HCT116 (cell line): ENCODE measurements around the gene CPEB2. TPM values are rescaled to one million over a fixed set of nuclear protein-coding genes. Genes with fewer than 3 reads are reported as not detected.

Source experiments
- ATAC-seq: fragments of 200-7000 bp; cut with Tn5 transposase; 2 replicates; pipeline ENCODE4 v1.9.1; 2020; ENCODE audit warnings: mild to moderate bottlenecking, moderate library complexity
- BruUV-seq: library from RNA; stranded (reverse); fragments of 400-500 nt; replicated peaks from 2 replicates; lab custom pipeline; 2021; lab: Mats Ljungman, UMichigan
- CTCF ChIA-PET: fragments of 300-600 bp; sonication (Branson Sonifier 250); formaldehyde crosslinking; loops from one replicate; lab custom pipeline; 2021; ENCODE audit warnings: antibody characterized with exemption; lab: Charles Lee
- POLR2A ChIA-PET: fragments of 300-600, 350-600 bp; sonication (Branson Sonifier 250); formaldehyde crosslinking; loops from one replicate; lab custom pipeline; 2021; ENCODE audit warnings: antibody characterized with exemption; lab: Charles Lee
- RAD21 ChIA-PET, 2 experiments: fragments of 300-600 bp; sonication (Branson Sonifier 250); formaldehyde crosslinking; loops; one replicate each; lab custom pipeline; 2023; ENCODE audit warnings: low total read pairs in 2 of 2; ENCODE audit not compliant: uncharacterized antibody in 2 of 2, unreplicated experiment in 2 of 2, low non-redundant PET in 1 of 2; lab: Charles Lee
- DNase-seq: peaks from one replicate; pipeline ENCODE4 v3.0.0-alpha.2; 2010; ENCODE audit warnings: low read depth, low spot score
- H2AFZ ChIP-seq: fragments of 200-600 bp; shearing (Covaris generic), sonication (generic); 2 replicates; pipeline ENCODE4 v1.6.1; 2017; ENCODE audit warnings: low read depth, mixed run types, mixed read lengths, antibody characterized with exemption, low read length; ENCODE audit not compliant: poor library complexity, severe bottlenecking
- H3K27ac ChIP-seq: 2 replicates; pipeline ENCODE4 v1.5.1; 2012; ENCODE audit warnings: low read depth, low read length
- H3K27me3 ChIP-seq: fragments of 200-600 bp; sonication (generic); 2 replicates; pipeline ENCODE4 v1.6.1; 2016; ENCODE audit warnings: mixed run types, low read length, mixed read lengths; ENCODE audit not compliant: insufficient read depth
- H3K36me3 ChIP-seq, 2 experiments: fragments of 200-500 bp in 1 of 2; fragments of 200-600 bp in 1 of 2; sonication (Bioruptor generic) in 1 of 2; sonication (generic) in 1 of 2; 2 replicates each; pipeline versions ENCODE4 v1.5.1 to v1.6.1; 2014 to 2016; ENCODE audit warnings: low read length in 2 of 2, inconsistent platforms in 1 of 2, mixed read lengths in 1 of 2, mixed run types in 1 of 2; ENCODE audit not compliant: insufficient read depth in 2 of 2, control insufficient read depth in 1 of 2
- H3K4me1 ChIP-seq, 2 experiments: fragments of 200-600 bp in 1 of 2; sonication (generic) in 1 of 2; 2 replicates each; pipeline versions ENCODE4 v1.5.1 to v1.6.1; 2012 to 2017; ENCODE audit warnings: low read length in 2 of 2, inconsistent platforms in 1 of 2, mild to moderate bottlenecking in 1 of 2, mixed read lengths in 1 of 2, mixed run types in 1 of 2, moderate library complexity in 1 of 2; ENCODE audit not compliant: insufficient read depth in 2 of 2, control insufficient read depth in 1 of 2
- H3K4me2 ChIP-seq: fragments of 200-600 bp; sonication (generic); 2 replicates; pipeline ENCODE4 v1.6.1; 2017; ENCODE audit warnings: mixed run types, low read length, mixed read lengths
- H3K4me3 ChIP-seq, 2 experiments: fragments of 200-600 bp in 1 of 2; sonication (generic) in 1 of 2; replicated peaks in 1 of 2; 2 replicates each; pipeline ENCODE4 v1.5.1; 2011 to 2016; ENCODE audit warnings: low read length in 2 of 2, control low read depth in 1 of 2, low read depth in 1 of 2, mild to moderate bottlenecking in 1 of 2, mixed read lengths in 1 of 2, mixed run types in 1 of 2
- H3K79me2 ChIP-seq: fragments of 200-600 bp; sonication (generic); 2 replicates; pipeline ENCODE4 v1.6.1; 2017; ENCODE audit warnings: mild to moderate bottlenecking, mixed run types, low read length, moderate library complexity, mixed read lengths; ENCODE audit not compliant: insufficient read depth
- H3K9ac ChIP-seq: fragments of 200-600 bp; sonication (generic); 2 replicates; pipeline ENCODE4 v1.6.1; 2016; ENCODE audit warnings: low read length, mixed read lengths
- H3K9me2 ChIP-seq: fragments of 200-600 bp; sonication (generic), shearing (Covaris generic); 2 replicates; pipeline ENCODE4 v1.6.1; 2017; ENCODE audit warnings: mixed run types, mild to moderate bottlenecking, moderate library complexity; ENCODE audit not compliant: insufficient read depth
- H3K9me3 ChIP-seq, 2 experiments: fragments of 200-500 bp in 1 of 2; fragments of 200-600 bp in 1 of 2; sonication (Bioruptor generic) in 1 of 2; sonication (generic) in 1 of 2; 2 replicates each; pipeline ENCODE4 v1.6.1; 2014 to 2017; ENCODE audit warnings: low read length in 2 of 2, mixed read lengths in 2 of 2, inconsistent platforms in 1 of 2, low read depth in 1 of 2, mild to moderate bottlenecking in 1 of 2, mixed run types in 1 of 2, moderate library complexity in 1 of 2; ENCODE audit not compliant: control insufficient read depth in 1 of 2, insufficient read depth in 1 of 2
- H4K20me1 ChIP-seq: fragments of 200-600 bp; sonication (generic), shearing (Covaris generic); 2 replicates; pipeline ENCODE4 v1.6.1; 2017; ENCODE audit warnings: mixed run types, mild to moderate bottlenecking, moderate library complexity; ENCODE audit not compliant: insufficient read depth
- CEBPB ChIP-seq: IDR thresholded peaks from 2 replicates; pipeline ENCODE4 v1.6.1; 2012; ENCODE audit warnings: low read depth
- EGR1 ChIP-seq: IDR thresholded peaks from 2 replicates; pipeline ENCODE4 v1.6.1; 2012; ENCODE audit warnings: low read depth
- ELF1 ChIP-seq: IDR thresholded peaks from 2 replicates; pipeline ENCODE4 v1.6.1; 2012; ENCODE audit warnings: low read depth, borderline replicate concordance
- EZH2 ChIP-seq: fragments of 200-600 bp; sonication (generic); IDR thresholded peaks from 2 replicates; pipeline ENCODE4 v1.6.1; 2017; ENCODE audit warnings: antibody characterized with exemption, mixed run types
- EZH2phosphoT487 ChIP-seq: fragments of 200-600 bp; IDR thresholded peaks from 2 replicates; pipeline ENCODE4 v1.6.1; 2018; ENCODE audit warnings: antibody characterized with exemption, borderline replicate concordance
- FOSL1 ChIP-seq: IDR thresholded peaks from 2 replicates; pipeline ENCODE4 v1.6.1; 2012; ENCODE audit warnings: low read depth
- JUND ChIP-seq: IDR thresholded peaks from 2 replicates; pipeline ENCODE4 v1.6.1; 2012
- POLR2A ChIP-seq: IDR thresholded peaks from 2 replicates; pipeline ENCODE4 v1.7.0; 2011; ENCODE audit warnings: borderline replicate concordance; ENCODE audit not compliant: insufficient read depth, insufficient read length; ENCODE audit errors: extremely low read depth
- SIN3A ChIP-seq: IDR thresholded peaks from 2 replicates; pipeline ENCODE4 v1.6.1; 2012; ENCODE audit warnings: low read depth
- SP1 ChIP-seq: IDR thresholded peaks from 2 replicates; pipeline ENCODE4 v1.6.1; 2012; ENCODE audit warnings: low read depth
- SRF ChIP-seq: IDR thresholded peaks from 2 replicates; pipeline ENCODE4 v1.6.1; 2012; ENCODE audit warnings: low read depth
- TCF7L2 ChIP-seq: IDR thresholded peaks from 2 replicates; pipeline ENCODE4 v1.7.0; 2011; ENCODE audit warnings: borderline replicate concordance, inconsistent platforms; ENCODE audit not compliant: insufficient read depth, insufficient read length; ENCODE audit errors: extremely low read depth
- YY1 ChIP-seq: IDR thresholded peaks from 2 replicates; pipeline ENCODE4 v1.6.1; 2011; ENCODE audit warnings: low read length, low read depth, moderate library complexity, mild to moderate bottlenecking; ENCODE audit not compliant: insufficient replicate concordance; ENCODE audit errors: extremely low read depth
- ZFX ChIP-seq: fragments of 450-650 bp; IDR thresholded peaks from 2 replicates; pipeline ENCODE4 v1.6.1; 2017
- ZNF274 ChIP-seq: fragments of 200-500 bp; sonication (Bioruptor generic); IDR thresholded peaks from 2 replicates; pipeline ENCODE4 v1.6.1; 2014; ENCODE audit warnings: mild to moderate bottlenecking, low read depth, low read length, inconsistent platforms
- intact Hi-C: fragments of 100-400 bp; cut with micrococcal nuclease; formaldehyde crosslinking; loops from 2 replicates; pipeline ENCODE4 v1.10.0; 2022
- total RNA-seq: library from RNA; stranded (reverse); gene quantifications from one replicate; pipeline ENCODE4 v1.2.1, GENCODE V29; 2021; ENCODE audit not compliant: unreplicated experiment
- TF ChIP-seq, protein P1 (sequence below): IDR thresholded peaks from 2 replicates; pipeline ENCODE4 v1.6.1; 2012; ENCODE audit warnings: low read depth
- TF ChIP-seq, protein P2 (sequence below): IDR thresholded peaks from 2 replicates; pipeline ENCODE4 v1.6.1; 2012
- TF ChIP-seq, protein P3 (sequence below): IDR thresholded peaks from 2 replicates; pipeline ENCODE4 v1.6.1; 2011; ENCODE audit warnings: mild to moderate bottlenecking, low read length, moderate library complexity; ENCODE audit not compliant: insufficient replicate concordance; ENCODE audit errors: extremely low read depth
- TF ChIP-seq, protein P4 (sequence below), 3 experiments: fragments of 200-600 bp in 1 of 3; sonication (generic) in 1 of 3; IDR thresholded peaks in 2 of 3; conservative IDR thresholded peaks in 1 of 3; 2 replicates each; pipeline ENCODE4 v1.5.1; 2012 to 2017; ENCODE audit warnings: low read depth in 2 of 3, low read length in 2 of 3, antibody characterized with exemption in 1 of 3, borderline replicate concordance in 1 of 3, control low read depth in 1 of 3, mild to moderate bottlenecking in 1 of 3, mixed read lengths in 1 of 3, mixed run types in 1 of 3, moderate library complexity in 1 of 3; ENCODE audit not compliant: insufficient read depth in 1 of 3

CPEB2 gene
- total RNA-seq, 1 experiment from 2014 or later, result 1.3 TPM

DNA sequence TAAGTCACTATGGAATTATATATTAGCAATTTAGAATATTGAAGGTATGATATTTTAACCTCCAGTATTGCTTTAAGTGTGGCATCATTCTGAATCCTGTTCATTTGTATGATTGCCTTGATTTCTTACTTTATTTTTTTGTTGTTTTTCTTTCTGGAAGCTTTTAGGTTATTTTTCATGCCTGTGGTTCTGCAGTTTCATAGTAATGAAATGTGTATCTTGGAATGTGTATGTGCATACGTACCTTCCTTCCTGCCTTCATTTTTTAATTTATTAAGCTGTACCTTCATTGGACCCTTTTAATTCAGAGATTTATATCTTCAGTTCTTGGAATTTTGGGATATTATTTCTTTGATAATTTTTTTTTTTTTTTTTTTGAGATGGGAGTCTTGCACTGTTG, 22.1 kb downstream of the CPEB2 start (continued):
- TF ChIP-seq, protein P1, sequence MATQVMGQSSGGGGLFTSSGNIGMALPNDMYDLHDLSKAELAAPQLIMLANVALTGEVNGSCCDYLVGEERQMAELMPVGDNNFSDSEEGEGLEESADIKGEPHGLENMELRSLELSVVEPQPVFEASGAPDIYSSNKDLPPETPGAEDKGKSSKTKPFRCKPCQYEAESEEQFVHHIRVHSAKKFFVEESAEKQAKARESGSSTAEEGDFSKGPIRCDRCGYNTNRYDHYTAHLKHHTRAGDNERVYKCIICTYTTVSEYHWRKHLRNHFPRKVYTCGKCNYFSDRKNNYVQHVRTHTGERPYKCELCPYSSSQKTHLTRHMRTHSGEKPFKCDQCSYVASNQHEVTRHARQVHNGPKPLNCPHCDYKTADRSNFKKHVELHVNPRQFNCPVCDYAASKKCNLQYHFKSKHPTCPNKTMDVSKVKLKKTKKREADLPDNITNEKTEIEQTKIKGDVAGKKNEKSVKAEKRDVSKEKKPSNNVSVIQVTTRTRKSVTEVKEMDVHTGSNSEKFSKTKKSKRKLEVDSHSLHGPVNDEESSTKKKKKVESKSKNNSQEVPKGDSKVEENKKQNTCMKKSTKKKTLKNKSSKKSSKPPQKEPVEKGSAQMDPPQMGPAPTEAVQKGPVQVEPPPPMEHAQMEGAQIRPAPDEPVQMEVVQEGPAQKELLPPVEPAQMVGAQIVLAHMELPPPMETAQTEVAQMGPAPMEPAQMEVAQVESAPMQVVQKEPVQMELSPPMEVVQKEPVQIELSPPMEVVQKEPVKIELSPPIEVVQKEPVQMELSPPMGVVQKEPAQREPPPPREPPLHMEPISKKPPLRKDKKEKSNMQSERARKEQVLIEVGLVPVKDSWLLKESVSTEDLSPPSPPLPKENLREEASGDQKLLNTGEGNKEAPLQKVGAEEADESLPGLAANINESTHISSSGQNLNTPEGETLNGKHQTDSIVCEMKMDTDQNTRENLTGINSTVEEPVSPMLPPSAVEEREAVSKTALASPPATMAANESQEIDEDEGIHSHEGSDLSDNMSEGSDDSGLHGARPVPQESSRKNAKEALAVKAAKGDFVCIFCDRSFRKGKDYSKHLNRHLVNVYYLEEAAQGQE, result no peak
- no peak for TF ChIP-seq SIN3A

DNA sequence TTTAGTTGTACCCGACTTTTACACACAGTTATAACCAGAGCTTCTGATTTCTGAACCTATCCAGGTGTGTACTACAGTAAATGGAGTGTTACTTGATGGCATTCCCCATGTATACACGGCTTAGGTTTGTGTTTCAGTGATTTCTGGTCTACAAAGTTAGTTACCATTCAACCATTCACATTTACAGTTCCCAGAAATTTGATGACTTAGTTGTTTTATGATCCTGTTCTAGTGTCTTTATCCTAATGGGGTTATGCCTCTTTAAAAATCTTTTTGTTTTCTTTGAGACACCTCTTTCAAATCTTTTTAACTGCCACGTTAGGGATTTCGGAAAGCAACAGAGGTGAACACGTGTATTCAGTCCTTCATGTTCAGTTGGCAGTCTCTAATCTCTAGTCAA, 23.4 kb downstream of the CPEB2 start:
- POLR2A ChIA-PET, result no interaction called here

More for the DNA sequence above, 23.4 kb downstream of the CPEB2 start:
- intact Hi-C loops, result no loop called here
- H3K9me3 ChIP-seq, result no peaks in the 10 kb centered on the region
- DNase-seq, result no peak
- no TSS peak for BruUV-seq
- no peaks in the 10 kb centered on the region for H3K4me1 ChIP-seq
- ChIA-PET RAD21 (no interaction called here), CTCF (no interaction called here)
- H3K79me2 ChIP-seq, result no peaks in the 10 kb centered on the region
- no peaks in the 10 kb centered on the region for H3K27me3 ChIP-seq
- no peak overlapping the region for H3K27ac ChIP-seq
- no peak overlapping the region for H3K4me2 ChIP-seq
- H3K9me2 ChIP-seq, result no peaks in the 10 kb centered on the region
- H3K4me3 ChIP-seq, result no peak overlapping the region
- no peak overlapping the region for H2AFZ ChIP-seq
- H4K20me1 ChIP-seq, result no peaks in the 10 kb centered on the region
- TF ChIP-seq, protein P2, sequence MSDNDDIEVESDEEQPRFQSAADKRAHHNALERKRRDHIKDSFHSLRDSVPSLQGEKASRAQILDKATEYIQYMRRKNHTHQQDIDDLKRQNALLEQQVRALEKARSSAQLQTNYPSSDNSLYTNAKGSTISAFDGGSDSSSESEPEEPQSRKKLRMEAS, result no peak
- TF ChIP-seq SIN3A (no peak), ZNF274 (no peak), TCF7L2 (no peak), EZH2 (no peak), CEBPB (no peak), EGR1 (no peak), POLR2A (no peak), SRF (no peak), SP1 (no peak), EZH2phosphoT487 (no peak), ELF1 (no peak), YY1 (no peak), ZFX (no peak), FOSL1 (no peak), JUND (no peak)
- TF ChIP-seq, protein P3, sequence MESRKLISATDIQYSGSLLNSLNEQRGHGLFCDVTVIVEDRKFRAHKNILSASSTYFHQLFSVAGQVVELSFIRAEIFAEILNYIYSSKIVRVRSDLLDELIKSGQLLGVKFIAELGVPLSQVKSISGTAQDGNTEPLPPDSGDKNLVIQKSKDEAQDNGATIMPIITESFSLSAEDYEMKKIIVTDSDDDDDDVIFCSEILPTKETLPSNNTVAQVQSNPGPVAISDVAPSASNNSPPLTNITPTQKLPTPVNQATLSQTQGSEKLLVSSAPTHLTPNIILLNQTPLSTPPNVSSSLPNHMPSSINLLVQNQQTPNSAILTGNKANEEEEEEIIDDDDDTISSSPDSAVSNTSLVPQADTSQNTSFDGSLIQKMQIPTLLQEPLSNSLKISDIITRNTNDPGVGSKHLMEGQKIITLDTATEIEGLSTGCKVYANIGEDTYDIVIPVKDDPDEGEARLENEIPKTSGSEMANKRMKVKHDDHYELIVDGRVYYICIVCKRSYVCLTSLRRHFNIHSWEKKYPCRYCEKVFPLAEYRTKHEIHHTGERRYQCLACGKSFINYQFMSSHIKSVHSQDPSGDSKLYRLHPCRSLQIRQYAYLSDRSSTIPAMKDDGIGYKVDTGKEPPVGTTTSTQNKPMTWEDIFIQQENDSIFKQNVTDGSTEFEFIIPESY, result no peak
- TF ChIP-seq, protein P4, sequence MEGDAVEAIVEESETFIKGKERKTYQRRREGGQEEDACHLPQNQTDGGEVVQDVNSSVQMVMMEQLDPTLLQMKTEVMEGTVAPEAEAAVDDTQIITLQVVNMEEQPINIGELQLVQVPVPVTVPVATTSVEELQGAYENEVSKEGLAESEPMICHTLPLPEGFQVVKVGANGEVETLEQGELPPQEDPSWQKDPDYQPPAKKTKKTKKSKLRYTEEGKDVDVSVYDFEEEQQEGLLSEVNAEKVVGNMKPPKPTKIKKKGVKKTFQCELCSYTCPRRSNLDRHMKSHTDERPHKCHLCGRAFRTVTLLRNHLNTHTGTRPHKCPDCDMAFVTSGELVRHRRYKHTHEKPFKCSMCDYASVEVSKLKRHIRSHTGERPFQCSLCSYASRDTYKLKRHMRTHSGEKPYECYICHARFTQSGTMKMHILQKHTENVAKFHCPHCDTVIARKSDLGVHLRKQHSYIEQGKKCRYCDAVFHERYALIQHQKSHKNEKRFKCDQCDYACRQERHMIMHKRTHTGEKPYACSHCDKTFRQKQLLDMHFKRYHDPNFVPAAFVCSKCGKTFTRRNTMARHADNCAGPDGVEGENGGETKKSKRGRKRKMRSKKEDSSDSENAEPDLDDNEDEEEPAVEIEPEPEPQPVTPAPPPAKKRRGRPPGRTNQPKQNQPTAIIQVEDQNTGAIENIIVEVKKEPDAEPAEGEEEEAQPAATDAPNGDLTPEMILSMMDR (IDR thresholded peaks at IDR 0.05 in 2 of 3, conservative IDR thresholded peaks at IDR 0.05 in 1 of 3; ENCODE audit: borderline replicate concordance in 1 of 3, insufficient read depth in 1 of 3, low read depth in 2 of 3, low read length in 2 of 3), result no peak
- H3K9ac ChIP-seq, result no peak overlapping the region
- ATAC-seq, result no peak
- H3K36me3 ChIP-seq, result no peaks in the 10 kb centered on the region
